GM19351 (cell line): Measurements from ENCODE around the gene COQ4.
A peak's percentile ranks its signal among the peaks of the same experiment; 100 is the strongest.
"Not testable (repeated sequence)": the region's sequence is repeated elsewhere in the genome, so short reads cannot be mapped to it uniquely, and the experiment has no call there.

ENCODE experiments used
- ATAC-seq: cut with Tn5 transposase; IDR thresholded peaks from one replicate; pipeline ENCODE4 v1.9.1; 2021; ENCODE audit warnings: mild to moderate bottlenecking, moderate library complexity; ENCODE audit not compliant: unreplicated experiment

Gene COQ4

GRCh38 chr9:128298535-128299482 is 23.8 kb upstream of the COQ4 start:
- ATAC-seq = no peak

GRCh38 chr9:128304136-128304970 is 18.3 kb upstream of the COQ4 start:
- no peak for ATAC-seq

- no peak for ATAC-seq
Measured at GRCh38 chr9:128304971-128305288, 17.7 kb upstream of the COQ4 start.

- ATAC-seq = no peak
Measured at GRCh38 chr9:128309551-128309950, 13.1 kb upstream of the COQ4 start.

- ATAC-seq = no peak
Measured at GRCh38 chr9:128310461-128310860, 12.2 kb upstream of the COQ4 start.

GRCh38 chr9:128314697-128315096 is 7.9 kb upstream of the COQ4 start:
- no peak for ATAC-seq

- ATAC-seq = no peak
Measured at GRCh38 chr9:128316421-128316820, 6.2 kb upstream of the COQ4 start.

GRCh38 chr9:128317629-128318028 is 5.0 kb upstream of the COQ4 start:
- no peak for ATAC-seq

GRCh38 chr9:128321343-128321742 is 1.3 kb upstream of the COQ4 start:
- ATAC-seq = no peak

- ATAC-seq = peak; percentile 10
Measured at GRCh38 chr9:128321879-128322403, 698 bp upstream of the COQ4 start.

- no peak for ATAC-seq
Measured at GRCh38 chr9:128323212-128323730, 632 bp downstream of the COQ4 start.

GRCh38 chr9:128323791-128324190 is 1.2 kb downstream of the COQ4 start:
- no peak for ATAC-seq

GRCh38 chr9:128324401-128324800 is 1.8 kb downstream of the COQ4 start:
- no peak for ATAC-seq

- no peak for ATAC-seq
Measured at GRCh38 chr9:128325629-128326028, 3.0 kb downstream of the COQ4 start.

GRCh38 chr9:128333451-128333869 is 10.8 kb downstream of the COQ4 start:
- no peak for ATAC-seq

- no peak for ATAC-seq
Measured at GRCh38 chr9:128335161-128335560, 12.5 kb downstream of the COQ4 start.

GRCh38 chr9:128335914-128336313 is 13.3 kb downstream of the COQ4 start:
- no peak for ATAC-seq

GRCh38 chr9:128337936-128338335 is 15.3 kb downstream of the COQ4 start:
- ATAC-seq = no peak

GRCh38 chr9:128338852-128339614 is 16.4 kb downstream of the COQ4 start:
- ATAC-seq = not testable (repeated sequence)

- peak; percentile 80 for ATAC-seq
Measured at GRCh38 chr9:128339761-128340690, 17.4 kb downstream of the COQ4 start, which contains the start of gene SLC27A4. Gene SLC27A4, plus strand, starts transcription at chr9:128340527. Its CDS starts 2,606 bp downstream, at chr9:128343133.
